EH (cell line): ENCODE results near the gene PDSS1.
"Not testable (repeated sequence)": the region's sequence is repeated elsewhere in the genome, so short reads cannot be mapped to it uniquely, and the experiment has no call there.

ENCODE experiments used
- DNase-seq: peaks from one replicate; pipeline ENCODE4 v3.0.0-alpha.2; 2015; ENCODE audit warnings: low read depth

The PDSS1 gene

DNA sequence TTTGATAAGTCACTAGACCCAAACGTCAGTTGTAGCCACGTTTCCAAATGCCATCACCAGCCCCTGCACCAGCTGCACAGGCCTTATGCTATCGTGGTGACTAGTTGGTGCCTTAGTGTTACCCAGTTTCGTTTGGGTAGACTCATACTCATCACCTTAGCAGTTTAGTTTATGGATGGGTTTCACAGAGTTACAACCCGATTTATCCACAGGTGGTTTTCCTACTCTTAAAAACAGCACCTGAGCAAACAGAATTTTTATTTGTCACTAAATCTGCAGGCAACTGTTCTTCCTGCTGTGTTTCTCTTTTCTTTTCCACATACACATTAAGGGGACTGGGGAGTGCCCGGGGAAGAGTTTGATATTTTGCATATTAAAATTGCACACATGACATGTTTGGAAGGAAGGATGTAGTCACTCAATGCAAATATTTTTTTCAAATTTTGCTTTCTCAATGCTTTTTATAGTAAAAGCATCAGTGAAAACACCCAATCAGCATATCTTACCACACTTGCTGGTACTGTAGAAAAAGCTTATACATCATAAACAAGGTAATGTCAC, 41.6 kb downstream of the PDSS1 start:
- DNase-seq: no peak

DNA sequence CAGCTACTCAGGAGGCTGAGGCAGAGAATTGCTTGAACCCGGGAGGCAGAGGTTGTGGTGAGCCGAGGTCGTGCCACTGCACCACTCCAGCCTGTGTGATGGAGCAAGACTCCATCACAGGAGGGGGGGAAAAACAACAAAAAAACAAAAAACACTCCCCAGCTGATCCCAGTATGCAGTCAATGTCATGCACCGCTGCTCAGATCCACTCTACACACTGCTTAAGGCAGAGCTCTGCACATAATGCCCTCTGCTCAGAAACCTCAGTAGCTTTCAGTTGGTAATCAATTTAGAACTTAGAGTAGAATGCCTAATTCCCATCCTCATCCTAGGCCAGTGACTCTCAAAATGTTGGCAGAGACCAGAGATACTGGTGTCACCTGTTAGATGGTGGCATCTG, 43.9 kb downstream of the PDSS1 start:
- DNase-seq: no peak

DNA sequence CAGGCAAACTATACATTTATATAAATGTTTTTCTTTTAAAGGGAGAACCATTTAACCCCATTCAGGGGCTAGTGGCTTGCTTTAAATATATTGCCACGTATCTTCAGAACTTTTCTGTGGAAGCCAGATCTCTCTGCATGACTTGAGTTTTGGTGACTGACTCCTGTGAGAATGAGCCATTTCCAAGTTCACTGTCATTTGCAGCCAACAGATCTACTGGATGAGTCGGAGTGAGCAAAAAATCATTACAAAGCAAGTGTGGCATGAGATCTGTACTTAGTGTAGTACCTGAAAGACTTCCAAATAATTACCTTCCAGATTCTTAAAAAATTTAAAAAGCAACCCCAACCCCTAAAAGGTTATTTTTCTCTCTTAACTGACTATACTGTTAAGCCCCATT, 45.6 kb downstream of the PDSS1 start:
- no peak for DNase-seq

DNA sequence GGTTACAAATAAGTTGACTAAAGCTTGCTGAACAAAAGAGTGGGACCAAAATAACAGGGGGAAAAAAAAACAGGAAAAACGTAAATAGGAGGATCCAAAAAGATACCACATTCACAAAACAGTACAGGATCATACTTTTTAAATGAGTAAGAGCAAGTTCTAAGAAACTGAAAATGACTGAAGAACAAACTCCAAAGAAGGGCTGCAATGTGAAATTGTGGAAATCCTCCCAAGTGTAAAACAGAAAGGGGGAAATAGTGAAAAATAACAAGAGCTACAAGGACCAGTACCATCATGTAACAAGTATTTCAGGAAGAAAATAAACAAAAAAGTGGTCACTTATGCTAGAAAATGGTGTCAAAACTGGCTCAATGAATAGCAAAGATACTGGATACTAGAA, 46.3 kb downstream of the PDSS1 start:
- DNase-seq: no peak

DNA sequence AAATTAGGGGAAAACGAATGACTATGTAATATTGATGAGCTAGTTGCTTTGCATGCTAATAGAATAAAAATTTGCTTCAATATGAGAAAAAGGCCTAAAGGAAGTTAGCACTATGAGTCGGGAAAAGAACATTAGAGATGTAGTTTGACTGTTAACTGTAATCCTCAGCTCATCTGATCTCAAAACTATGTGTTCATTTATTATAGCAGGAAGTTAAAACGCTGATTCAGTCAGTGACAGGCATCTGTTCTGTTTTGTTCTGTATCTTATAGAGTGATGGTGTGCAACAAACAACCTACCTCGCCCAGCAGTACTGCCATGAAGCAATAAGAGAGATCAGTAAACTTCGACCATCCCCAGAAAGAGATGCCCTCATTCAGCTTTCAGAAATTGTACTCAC, 48.6 kb downstream of the PDSS1 start:
- DNase-seq: no peak

DNA sequence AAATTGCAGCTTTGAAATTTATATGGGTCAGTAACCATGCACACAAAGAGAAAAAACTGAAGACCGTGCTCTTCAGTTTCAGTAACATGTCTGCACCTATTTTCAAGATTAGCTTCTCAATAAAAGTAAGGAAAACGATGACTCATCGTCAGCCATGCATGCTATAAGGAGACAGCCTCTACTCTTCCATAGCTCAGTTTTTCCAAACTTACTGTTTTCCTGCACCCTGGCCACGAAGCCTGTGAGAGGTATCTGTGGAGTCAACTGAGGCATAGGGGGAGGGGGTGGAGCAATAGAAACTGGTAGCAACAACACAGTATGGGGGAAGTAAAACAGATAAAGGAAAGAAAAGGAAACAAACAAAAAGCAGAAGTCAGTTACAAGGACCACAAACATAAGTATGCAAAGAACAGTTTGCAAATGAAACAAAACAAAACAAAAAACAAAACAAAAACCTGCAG, 58.0 kb downstream of the PDSS1 start:
- DNase-seq: peak; percentile 56

DNA sequence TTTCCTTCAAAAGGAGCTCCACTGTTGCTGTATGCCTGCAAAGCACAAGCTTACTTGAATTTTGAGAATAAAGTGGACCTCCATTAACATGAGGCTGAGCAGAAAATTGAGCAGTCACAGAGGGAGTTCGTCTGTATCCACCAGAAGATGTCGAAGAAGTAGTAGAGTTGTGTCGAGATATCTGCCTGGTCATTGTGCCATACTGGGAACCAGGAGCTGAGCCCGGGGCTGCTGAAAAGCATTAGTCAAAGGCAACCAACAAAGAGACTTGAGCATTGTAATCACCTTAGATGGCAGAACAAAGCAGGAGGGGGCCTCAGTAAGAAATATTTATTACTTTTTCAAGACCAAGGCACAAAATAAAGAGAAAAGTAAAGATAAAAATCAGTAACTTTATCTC, 61.5 kb downstream of the PDSS1 start:
- DNase-seq: no peak

DNA sequence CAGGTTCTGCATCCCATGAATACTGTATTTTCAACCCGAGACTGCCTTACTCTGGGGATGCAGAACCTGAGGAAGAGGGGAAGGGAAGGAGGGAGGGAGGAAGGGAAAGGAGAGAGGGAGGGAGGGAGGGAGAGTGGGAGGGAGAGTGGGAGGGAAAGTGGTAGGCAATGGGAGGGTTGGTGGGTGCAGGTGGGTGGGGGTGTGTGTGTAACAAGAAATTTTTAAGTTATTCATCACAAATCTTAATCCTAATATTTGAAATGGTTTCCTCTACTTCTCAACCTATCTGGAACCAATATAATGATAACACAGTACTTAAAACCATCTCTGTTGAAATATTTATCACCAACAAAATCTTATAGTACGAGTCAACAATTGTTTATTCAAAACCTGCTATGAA, 68.0 kb downstream of the PDSS1 start:
- no peak for DNase-seq

DNA sequence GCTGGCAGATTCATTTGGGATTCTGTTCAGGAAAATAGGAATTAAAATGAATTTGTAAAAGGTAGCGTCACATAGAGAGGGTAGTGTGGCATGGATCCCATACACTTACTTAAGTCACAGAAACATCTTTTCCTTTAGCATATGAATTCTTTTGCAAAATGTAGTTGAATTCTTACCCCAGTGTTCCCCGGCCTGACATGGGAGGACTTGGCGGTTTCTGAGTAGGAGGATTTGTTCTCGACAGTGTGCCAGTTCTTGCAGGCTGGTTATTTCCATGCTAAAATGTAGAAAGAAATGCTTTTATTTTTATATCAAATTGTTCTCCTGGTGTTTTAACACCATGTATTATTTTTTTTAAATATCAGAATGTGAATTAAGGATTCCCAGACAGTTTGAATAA, 72.6 kb downstream of the PDSS1 start:
- DNase-seq: no peak

DNA sequence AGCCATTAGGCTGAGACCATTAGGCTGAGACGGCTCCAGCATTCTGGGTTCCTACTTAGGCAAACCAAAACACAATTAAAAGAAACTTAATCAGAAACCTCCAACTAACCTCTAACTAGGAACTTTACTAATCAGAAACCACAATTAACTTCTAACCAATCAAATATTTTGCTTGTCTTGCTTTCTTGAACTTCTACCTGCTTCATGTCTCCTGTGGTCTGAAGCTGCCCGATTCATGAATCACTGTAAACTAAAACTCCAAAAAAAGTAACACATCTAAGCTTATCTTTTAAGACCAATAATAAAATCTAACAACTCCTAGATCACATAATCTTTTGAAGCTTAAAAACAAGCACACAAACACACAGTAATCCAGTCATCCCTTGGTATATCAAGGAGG, 76.1 kb downstream of the PDSS1 start:
- no peak for DNase-seq

DNA sequence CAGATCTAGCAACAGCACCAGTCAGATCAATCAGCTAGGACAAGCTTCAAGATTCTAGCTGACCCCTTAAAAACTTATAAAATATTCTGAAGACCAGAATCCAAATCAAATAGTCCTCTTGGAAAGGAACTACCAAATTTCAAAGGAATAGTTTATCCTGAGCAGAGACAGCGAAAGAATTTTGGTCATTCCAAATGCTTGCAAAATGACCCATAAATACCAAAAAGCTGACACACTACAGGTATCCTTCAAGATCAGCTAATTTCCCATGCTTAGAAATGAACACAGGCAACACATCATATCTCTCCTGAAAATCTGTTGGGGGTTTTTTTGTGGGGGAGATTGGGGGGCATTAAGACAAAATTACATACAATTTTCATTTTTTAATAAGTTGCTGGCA, 78.8 kb downstream of the PDSS1 start:
- peak; percentile 7 for DNase-seq

DNA sequence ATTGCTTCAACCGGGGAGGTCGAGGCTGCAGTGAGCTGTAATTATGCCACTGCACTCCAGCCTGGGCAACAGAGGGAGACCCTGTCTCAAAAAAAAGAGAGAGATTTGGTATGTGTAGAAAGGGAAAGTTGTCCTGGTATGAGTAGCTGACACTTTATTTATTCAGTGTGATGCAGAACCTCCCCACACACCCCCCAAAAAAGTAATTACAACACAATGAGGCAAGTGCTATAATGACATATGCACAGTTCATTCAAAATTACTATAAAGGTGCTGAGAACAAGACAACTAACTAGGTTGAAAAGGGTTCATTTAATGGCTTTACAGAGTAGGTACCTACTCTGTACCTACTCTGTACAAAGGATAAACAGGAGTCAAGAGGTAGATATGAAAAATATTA, 80.2 kb downstream of the PDSS1 start:
- no peak for DNase-seq

DNA sequence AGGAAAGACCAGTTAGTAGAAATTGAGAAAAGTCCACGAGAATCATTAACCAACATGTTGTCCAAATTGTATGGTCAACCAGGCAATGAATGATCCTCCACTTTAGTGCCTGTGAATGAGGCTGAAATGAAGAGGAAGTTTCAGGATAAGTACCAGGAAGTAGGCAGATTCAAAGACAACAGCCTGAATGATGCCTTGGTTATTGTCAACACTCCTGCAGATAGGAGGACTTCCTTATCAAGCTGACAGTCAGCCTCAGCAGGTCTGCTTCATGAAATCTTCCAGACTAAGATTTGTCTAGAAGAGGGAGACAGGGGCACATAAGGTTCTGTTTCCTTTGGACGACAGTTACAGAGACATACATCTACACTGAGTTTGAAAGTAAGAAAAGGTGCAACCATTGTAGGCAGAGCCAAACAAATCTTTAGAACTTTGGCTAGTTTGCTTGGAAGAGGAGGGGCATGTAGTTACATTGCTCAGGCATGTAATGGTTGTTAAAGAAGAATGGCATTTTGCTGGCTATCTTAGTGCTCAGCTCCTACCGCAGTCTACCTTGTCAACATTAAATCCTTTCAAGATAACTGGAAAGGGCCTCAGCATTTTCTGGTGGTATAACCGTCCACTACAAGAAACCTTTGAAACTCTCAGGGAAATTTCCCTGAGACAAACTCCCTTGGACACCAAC, 81.8 kb downstream of the PDSS1 start:
- no peak for DNase-seq

DNA sequence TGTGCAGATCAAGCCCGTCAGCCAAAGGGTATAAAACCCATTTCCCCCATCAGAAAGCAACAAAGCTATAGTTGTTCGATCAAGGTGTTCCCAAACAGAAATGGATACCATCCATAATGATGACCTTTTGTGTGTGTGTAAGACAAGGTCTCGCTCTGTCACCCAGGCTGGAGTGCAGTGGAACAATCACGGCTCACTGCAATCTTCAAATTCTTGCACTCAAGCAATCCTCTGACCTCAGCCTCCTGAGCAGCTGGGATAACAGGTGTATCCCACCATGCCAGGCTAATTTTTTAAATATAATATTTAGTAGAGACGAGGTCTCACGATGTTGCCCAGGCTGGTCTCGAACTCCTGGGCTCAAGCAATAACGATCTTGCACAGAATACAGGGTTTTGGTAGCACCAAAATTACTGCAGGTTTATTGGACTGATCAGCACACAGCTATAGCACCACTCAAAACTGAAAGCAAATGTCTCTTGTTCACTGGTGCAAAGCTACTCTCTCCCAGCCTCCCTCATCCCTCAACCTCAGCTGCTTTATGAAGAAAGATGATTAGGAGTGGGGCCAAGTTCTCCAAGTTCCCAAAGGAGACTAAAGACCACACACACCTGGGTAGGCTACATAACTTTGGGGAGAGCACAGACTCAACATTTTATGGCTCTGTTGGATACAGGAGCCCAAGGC, 82.7 kb downstream of the PDSS1 start:
- DNase-seq: no peak

DNA sequence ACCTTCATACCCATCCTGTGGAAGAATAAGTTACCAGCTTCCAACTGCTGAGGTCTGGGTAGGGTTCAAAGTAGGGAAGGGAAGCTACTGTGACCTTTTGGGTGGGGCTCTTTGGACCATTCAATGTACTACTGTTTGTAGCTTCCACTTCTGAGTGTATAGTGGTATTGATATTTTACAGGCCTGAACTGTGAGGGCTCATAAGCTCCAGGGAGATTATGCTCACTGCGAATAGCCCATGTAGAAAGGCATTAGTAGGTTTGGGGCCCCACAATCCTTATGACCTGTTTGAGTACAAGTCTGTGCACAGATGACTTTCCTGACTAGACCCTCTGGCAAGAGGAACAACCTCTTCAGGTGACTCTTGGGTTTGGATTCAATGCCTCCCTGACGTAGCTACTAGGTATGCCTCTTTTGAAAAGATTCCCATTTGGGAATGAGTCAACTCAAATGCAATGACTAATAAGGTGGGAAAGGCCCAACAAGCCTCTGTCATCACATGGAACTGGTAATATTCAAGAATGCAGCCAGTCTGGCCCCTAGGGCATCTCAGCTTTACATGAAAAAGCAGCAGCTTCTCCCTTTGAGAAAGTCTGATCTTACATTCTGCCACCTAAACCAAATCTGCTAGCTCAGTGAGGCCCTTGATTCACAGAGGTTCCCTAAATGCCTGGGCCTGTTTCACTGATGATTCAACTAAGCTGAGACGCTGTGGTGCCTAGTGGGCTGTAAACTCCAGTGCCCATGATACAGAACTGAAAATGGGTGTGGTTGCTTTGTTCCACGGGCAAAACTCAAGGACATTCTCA, 83.5 kb downstream of the PDSS1 start:
- peak; percentile 95 for DNase-seq

DNA sequence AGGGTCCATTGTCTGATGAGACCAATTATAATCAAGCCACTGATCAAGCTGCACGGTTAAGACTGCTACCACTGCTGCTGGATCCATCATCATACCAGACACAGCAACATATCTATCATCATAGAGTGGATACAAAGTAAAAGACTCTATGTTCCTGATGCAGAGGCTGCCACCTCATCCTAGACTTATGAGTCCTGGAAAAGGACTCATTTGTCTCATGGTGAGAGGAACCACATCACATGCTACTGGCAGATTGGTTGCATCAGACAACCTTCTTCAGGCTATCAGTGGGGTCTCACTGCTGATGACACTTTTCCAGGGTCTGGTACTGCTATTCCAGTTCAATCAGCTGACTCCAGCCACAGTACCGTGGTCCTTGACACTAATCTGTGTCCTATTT, 84.3 kb downstream of the PDSS1 start:
- peak; percentile 55 for DNase-seq

DNA sequence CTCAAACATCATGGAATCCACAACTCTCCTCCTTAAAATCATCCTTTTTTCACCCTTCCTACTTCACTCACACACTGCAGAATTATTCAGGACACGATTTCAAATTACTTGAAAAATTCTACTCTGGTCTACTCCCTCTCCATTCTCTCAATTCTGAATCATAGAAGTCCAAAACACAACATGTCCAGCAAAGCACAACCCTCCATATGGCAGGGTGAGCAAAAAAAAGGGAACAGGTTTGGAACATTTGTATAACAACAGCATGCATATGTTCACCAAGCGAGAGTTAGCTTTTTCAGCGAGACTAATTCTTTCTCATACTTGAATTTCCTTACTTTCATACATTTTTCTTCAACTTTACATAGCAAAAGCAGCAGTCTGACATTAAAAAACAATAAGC, 89.9 kb downstream of the PDSS1 start:
- no peak for DNase-seq

DNA sequence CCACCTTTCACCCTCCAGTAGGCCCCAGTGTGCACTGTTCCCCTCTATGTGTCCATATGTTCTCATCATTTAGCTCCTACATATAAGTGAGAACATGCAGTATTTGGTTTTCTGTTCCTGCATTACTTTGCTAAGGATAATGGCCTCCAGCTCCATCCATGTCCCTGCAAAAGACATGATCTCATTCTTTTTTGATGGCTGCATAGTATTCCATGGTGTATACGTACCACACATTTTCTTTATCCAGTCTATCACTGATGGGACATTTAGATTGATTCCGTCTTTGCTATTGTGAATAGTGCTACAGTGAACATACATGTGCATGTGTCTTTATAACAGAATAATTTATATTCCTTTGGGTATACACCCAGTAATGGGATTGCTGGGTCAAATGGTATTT, 92.3 kb downstream of the PDSS1 start:
- not testable (repeated sequence) for DNase-seq

DNA sequence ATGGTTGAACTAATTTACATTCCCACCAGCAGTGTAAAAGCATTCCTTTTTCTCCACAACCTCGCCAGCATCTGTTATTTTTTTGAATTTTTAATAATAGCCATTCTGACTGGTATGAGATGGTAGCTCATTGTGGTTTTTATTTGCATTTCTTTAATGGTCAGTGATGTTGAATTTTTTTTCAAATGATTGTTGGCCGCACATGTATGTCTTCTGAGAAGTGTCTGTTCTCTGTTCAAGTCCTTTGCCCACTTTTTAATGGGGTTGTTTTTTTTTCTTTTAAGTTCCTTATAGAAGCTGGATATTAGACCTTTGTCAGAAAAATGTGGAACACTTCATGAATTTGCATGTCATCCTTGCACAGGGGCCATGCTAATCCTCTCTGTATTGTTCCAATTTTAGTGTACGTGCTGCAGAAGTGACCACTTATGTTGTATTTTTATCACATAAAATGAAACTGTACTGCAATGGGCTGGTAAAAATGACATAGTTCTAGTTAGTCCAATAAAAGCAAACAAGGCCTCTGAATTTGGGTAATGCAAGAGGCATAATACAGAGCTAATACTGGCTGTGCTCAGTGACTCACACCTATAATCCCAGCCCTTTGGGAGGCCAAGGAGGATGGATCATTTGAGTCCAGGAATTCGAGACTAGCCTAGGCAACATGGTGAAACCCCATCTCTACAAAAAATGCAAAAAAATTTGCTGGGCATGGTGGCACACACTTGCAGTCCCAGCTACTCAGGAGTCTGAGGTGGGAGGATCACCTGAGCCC, 92.9 kb downstream of the PDSS1 start:
- DNase-seq: peak; percentile 48

DNA sequence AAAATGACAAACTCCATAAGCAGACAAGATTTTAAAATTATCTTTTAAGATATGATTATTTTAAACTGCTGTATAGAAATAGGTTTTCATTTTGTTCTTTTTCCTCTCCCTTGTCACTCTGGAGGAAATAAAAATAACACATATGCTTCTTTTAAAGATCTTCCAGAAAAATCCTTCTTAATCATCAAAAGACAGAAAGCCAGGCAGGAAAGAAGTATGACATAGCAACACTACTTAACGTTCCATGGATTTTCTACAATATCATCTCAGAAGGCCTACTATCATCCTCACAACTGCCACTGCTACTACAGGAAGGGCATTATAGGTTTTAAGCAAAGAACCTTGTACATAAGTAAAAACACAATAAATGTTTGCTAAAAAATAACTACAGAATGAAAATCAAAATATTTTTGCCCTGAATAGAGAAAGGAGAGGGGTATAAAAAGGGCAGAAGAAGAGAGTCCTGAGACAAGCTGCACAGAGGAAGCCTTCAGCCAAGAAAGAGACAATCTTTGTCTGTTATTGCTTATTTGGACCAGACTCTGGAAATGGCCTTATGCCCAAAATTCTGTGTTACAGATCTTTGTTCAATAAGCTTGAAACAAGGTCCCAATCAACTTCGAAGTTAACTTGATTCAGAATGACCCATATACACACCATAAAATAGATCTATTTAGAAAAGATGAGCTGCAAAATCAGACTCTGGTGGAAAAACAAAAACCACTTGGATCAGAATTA, 95.4 kb downstream of the PDSS1 start:
- peak; percentile 18 for DNase-seq
